ENCODE results near the gene MUC6.

The MUC6 gene

DNA sequence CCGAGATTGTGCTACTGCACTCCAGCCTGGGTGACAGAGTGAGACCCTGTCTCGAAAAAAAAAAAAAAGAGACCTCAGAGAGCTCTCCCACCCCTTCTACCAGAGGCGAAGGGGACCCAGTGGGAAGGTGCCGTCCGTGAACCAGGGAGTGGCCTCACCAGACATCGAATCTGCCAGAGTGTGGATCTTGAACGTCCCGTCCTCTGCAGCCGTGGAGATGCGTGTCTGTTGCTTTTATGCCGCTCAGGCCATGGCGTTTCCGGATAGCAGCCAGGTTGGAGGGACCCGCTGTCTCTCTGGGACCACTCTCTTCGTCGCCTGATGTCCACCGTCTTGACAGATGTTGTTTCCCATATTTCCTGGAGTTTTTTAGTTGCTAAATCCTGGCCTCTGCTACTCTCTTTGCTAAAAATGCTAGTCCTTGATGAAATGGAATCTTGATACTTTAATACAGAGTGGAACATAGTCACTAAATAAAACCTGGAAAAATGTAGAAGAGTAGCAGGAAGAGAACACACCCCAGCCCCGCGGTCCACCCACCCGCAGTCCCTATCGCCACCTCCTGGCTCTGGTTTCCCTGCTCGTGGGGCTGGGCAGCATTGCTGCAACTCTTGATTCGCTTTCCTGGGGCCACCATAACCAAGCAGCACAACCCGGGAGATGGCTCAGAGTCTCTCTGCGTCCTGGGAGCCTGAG, 12.0 kb upstream of the MUC6 start:
- no peaks in the 10 kb centered on the region for H3K27me3 ChIP-seq (ENCODE audit: control insufficient read depth, insufficient read depth, low read length)
- no peaks in the 10 kb centered on the region for H3K9me3 ChIP-seq (ENCODE audit: control insufficient read depth, insufficient read depth, low read length)
- no peak overlapping the region for H3K9ac ChIP-seq (ENCODE audit: low read depth, low read length)
- H3K4me3 ChIP-seq (ENCODE audit: low read depth, low read length) = no peak overlapping the region
- no peaks in the 10 kb centered on the region for H3K4me1 ChIP-seq (ENCODE audit: control insufficient read depth, insufficient read depth, low read length)
- H3K36me3 ChIP-seq (ENCODE audit: control insufficient read depth, insufficient read depth, low read length) = no peaks in the 10 kb centered on the region

DNA sequence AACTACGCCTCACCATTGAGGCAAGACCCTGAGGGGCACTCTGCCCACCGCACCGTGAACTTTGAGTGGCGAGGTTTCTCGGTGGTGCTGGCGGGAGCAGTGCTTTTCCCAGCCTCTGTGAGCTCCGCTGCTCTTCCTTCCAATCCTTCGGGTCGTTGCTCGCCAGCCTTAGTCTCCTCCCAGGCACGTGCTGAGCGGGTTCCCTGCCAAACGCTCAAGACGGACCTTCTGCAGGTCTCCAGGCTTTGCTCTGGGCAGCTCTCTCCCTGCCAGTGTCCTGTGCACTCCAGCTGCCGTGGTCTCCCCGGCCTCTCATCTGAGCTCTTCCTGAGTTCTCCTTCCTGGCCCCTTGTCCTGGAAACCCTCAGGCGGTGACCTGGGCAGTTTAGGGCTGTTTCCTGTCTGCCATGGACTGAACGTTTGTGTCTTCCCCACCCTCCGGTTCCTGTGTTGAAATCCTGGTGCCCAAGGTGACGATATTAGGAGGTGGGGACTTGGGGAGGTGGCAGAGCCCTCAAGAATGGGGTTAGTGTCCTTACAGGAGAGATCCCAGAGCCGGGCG, 11.2 kb upstream of the MUC6 start:
- no peaks in the 10 kb centered on the region for H3K36me3 ChIP-seq (ENCODE audit: control insufficient read depth, insufficient read depth, low read length)
- no peaks in the 10 kb centered on the region for H3K4me1 ChIP-seq (ENCODE audit: control insufficient read depth, insufficient read depth, low read length)
- H3K27me3 ChIP-seq (ENCODE audit: control insufficient read depth, insufficient read depth, low read length) = no peaks in the 10 kb centered on the region
- no peak overlapping the region for H3K9ac ChIP-seq (ENCODE audit: low read depth, low read length)
- H3K9me3 ChIP-seq (ENCODE audit: control insufficient read depth, insufficient read depth, low read length) = no peaks in the 10 kb centered on the region
- H3K4me3 ChIP-seq (ENCODE audit: low read depth, low read length) = no peak overlapping the region

DNA sequence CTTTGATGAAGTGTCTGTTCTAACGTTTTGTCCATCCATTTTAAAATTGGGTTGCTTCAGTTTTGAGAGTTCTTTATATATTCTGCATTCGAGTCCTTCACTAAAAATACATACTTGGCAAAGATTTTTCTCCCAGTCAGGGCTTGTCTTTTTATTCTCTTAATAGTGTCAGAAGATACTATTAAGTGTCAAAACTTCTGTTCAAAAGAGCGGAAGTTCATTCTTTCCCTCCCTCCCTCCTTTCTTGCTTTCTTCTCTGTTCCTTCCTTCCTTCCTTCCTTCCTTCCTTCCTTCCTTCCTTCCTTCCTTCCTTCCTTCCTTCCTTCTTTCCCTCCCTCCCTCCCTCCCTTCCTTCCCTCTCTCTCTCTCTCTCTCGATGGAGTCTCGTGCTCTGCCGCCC, 7.6 kb upstream of the MUC6 start:
- H3K4me3 ChIP-seq (ENCODE audit: low read depth, low read length) = no peak overlapping the region
- no peak overlapping the region for H3K9ac ChIP-seq (ENCODE audit: low read depth, low read length)
- H3K9me3 ChIP-seq (ENCODE audit: control insufficient read depth, insufficient read depth, low read length) = no peaks in the 10 kb centered on the region
- no peaks in the 10 kb centered on the region for H3K27me3 ChIP-seq (ENCODE audit: control insufficient read depth, insufficient read depth, low read length)
- H3K36me3 ChIP-seq (ENCODE audit: control insufficient read depth, insufficient read depth, low read length) = no peaks in the 10 kb centered on the region
- no peaks in the 10 kb centered on the region for H3K4me1 ChIP-seq (ENCODE audit: control insufficient read depth, insufficient read depth, low read length)

DNA sequence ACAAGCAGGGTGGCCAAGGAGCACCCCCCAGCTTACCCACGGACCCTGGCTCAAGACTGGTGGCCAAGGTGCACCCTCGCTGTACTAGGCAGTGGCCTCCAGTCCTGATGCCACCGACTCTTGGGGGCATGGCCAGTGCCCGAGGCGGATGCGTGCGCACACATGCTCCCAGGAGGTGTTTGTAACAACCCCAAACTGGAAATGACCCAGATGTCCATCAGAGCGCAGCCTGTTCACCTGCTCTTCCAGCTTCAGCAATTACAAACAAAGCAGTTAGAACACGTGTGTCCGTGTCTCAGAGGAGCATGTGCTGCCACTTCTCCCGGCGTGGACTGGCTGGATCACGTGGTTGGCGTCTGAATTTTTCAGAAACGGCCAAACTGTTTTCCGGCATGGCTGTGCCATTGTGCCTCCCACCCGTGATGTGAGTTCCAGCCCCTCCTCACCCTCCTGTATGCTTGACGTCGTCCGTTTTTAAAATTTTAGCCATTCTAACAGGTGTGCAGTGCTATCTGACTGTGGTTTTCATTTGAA, 7.1 kb upstream of the MUC6 start:
- no peak overlapping the region for H3K4me3 ChIP-seq (ENCODE audit: low read depth, low read length)
- no peaks in the 10 kb centered on the region for H3K27me3 ChIP-seq (ENCODE audit: control insufficient read depth, insufficient read depth, low read length)
- no peaks in the 10 kb centered on the region for H3K36me3 ChIP-seq (ENCODE audit: control insufficient read depth, insufficient read depth, low read length)
- H3K4me1 ChIP-seq (ENCODE audit: control insufficient read depth, insufficient read depth, low read length) = no peaks in the 10 kb centered on the region
- no peak overlapping the region for H3K9ac ChIP-seq (ENCODE audit: low read depth, low read length)
- H3K9me3 ChIP-seq (ENCODE audit: control insufficient read depth, insufficient read depth, low read length) = no peaks in the 10 kb centered on the region

DNA sequence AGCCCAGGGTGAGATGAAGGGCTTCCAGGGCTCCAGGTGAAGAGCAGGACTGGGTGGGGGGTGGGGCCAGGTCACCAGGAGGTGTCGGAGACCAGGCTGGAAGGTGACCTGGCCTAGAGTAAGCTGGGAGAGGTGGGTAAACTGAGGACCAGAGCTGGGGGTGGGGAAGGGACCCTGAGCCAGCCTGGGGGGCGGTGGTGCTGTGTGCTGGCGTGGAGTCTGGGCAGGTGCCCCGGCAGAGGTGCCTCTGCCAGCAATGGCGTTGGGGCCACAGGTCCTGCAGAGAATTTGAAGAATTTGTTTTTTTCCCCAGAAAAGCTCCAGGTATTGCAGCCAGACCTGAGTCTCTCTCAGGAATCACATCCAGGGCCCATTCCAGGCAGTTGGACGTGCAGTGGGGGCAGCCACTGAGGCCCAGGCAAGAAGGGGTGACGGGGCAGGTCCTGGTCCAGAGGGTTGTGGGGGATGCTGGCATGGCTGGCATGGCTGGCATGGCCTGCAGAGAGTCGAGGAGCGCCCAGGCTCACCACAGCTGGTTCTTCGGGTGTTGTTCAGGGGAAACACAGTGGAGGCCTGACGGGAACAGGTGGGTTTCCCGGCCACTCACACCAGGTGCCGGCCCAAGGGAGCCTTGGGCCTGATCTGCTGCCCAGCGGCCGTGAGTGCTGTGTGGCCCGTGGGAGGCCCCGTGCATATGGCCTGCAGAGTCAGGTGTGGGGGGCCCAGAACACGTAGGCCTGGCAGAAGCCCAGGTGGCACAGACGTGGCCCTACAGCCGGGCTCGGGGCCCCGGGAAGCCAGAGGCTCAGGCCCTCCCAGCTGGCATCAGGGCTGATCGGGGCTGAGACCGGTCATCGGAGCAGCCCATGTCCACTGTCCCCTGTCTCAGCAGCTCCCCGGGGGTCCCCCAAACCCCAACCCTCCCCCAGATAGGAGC, 6.4 kb upstream of the MUC6 start:
- H3K9me3 ChIP-seq (ENCODE audit: control insufficient read depth, insufficient read depth, low read length) = no peaks in the 10 kb centered on the region
- no peak overlapping the region for H3K4me3 ChIP-seq (ENCODE audit: low read depth, low read length)
- H3K36me3 ChIP-seq (ENCODE audit: control insufficient read depth, insufficient read depth, low read length) = no peaks in the 10 kb centered on the region
- no peaks in the 10 kb centered on the region for H3K4me1 ChIP-seq (ENCODE audit: control insufficient read depth, insufficient read depth, low read length)
- H3K27me3 ChIP-seq (ENCODE audit: control insufficient read depth, insufficient read depth, low read length) = no peaks in the 10 kb centered on the region
- H3K9ac ChIP-seq (ENCODE audit: low read depth, low read length) = no peak overlapping the region

DNA sequence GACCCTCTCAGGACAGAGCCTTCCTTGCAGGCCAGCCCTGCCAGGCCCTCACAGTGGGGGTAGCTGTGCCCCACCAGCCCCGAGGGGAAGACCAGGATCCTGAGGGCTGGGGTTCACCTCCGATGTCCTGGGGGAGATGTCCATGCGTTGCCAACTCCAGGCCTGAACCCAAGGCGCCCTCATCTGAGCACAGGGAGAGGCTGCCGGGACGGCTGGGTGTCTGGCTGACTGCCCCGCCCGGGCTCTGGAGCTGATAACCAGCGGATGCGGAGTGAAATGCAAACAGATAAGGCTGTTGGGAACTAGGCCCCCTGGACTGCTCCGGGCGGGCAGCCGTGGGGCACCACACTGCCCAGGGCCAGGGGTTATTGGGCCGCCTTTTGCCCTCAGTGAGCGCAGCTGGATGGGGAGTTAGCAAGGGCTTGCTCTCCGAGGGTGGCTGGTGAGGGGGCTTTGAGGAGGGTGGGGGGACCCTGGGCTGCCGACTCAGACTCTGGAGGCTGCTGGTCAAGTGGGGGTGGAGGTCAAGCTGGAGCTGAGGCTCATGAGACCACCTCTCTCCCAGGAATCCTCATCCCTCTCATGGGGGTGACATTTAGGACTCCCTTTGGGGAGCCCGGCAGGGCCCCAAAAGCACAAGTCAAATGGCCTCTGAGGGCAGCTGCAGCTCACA, 5.6 kb upstream of the MUC6 start:
- H3K36me3 ChIP-seq (ENCODE audit: control insufficient read depth, insufficient read depth, low read length) = no peaks in the 10 kb centered on the region
- no peaks in the 10 kb centered on the region for H3K27me3 ChIP-seq (ENCODE audit: control insufficient read depth, insufficient read depth, low read length)
- no peaks in the 10 kb centered on the region for H3K4me1 ChIP-seq (ENCODE audit: control insufficient read depth, insufficient read depth, low read length)
- no peak overlapping the region for H3K4me3 ChIP-seq (ENCODE audit: low read depth, low read length)
- no peak overlapping the region for H3K9ac ChIP-seq (ENCODE audit: low read depth, low read length)
- H3K9me3 ChIP-seq (ENCODE audit: control insufficient read depth, insufficient read depth, low read length) = no peaks in the 10 kb centered on the region

DNA sequence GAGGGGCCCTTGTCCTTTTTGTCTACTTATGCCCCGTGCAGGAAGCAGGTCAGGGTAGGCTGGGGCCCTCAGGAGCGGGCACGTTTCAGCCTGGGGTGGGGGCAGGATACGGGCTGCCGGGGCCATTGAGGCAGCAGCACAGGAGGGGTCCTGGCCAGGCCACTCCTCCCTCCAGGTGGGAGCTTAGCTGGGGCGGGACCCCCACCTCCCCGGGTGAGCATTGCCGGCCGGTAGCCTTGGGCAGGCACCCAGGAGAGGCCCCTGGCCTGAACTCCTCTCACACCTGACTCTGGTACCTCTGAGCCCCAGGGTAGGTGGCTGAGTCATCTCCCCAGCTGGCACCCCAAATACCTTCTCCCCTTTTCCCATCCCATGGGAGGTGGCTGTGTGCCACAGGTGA, 5.0 kb upstream of the MUC6 start:
- no peak overlapping the region for H3K4me3 ChIP-seq (ENCODE audit: low read depth, low read length)
- H3K36me3 ChIP-seq (ENCODE audit: control insufficient read depth, insufficient read depth, low read length) = no peaks in the 10 kb centered on the region
- no peaks in the 10 kb centered on the region for H3K4me1 ChIP-seq (ENCODE audit: control insufficient read depth, insufficient read depth, low read length)
- no peaks in the 10 kb centered on the region for H3K9me3 ChIP-seq (ENCODE audit: control insufficient read depth, insufficient read depth, low read length)
- H3K27me3 ChIP-seq (ENCODE audit: control insufficient read depth, insufficient read depth, low read length) = no peaks in the 10 kb centered on the region
- H3K9ac ChIP-seq (ENCODE audit: low read depth, low read length) = no peak overlapping the region

DNA sequence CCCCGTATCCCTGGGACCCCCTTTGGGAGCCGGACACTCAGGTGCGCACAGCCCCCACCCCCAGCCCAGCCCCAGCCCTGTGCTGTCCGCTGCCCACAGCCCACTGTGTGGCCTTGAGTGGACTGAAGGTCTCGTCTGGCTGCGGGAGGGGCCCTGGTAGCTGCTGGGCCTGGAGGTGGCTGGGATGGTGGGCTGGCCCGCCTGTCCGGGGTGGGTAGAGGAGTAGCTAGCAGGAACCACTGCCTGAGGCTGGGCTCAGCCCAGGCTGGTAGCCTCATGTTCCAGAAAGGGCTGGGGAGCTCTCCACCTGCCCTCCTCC, 4.6 kb upstream of the MUC6 start:
- Histone ChIP-seq H3K9me3 (ENCODE audit: control insufficient read depth, insufficient read depth, low read length) (no peaks in the 10 kb centered on the region), H3K9ac (ENCODE audit: low read depth, low read length) (no peak overlapping the region), H3K27me3 (ENCODE audit: control insufficient read depth, insufficient read depth, low read length) (no peaks in the 10 kb centered on the region), H3K4me1 (ENCODE audit: control insufficient read depth, insufficient read depth, low read length) (no peaks in the 10 kb centered on the region), H3K36me3 (ENCODE audit: control insufficient read depth, insufficient read depth, low read length) (no peaks in the 10 kb centered on the region), H3K4me3 (ENCODE audit: low read depth, low read length) (no peak overlapping the region)

DNA sequence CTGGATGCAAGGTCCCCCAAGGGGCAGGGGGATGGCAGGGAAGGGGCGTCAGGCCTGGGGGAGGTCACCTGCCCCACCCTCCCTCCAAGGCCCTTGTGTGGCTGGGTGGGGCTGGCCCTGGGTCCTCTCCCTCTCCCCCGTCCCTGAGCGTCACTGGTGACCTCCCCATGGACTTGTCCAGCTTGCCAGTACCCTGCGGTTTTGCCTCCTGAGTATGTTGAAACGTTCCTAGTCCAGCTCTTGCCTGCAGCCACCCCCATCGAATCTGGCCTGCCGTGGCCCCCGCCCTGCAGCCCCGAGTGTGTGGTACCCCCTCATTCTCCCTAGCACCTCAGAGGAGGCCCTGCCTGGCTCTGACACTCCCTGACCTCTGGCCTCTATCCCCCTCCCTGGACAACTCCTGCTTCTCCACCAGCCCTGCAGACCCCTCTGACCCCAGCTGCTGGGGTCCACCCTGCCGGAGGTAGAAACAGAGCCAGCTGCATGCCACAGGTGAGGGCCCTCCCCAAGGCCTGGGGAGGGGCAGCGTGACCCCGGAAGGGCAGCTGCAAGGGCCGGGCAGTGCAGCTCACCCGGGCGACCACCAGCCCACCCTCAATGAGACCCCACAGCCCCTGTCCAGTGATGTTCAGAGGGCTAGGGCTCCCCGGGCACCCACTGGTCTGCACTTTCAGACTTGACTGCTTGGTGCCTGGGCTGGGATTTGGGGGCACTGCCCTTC, 4.1 kb upstream of the MUC6 start:
- Histone ChIP-seq H3K27me3 (ENCODE audit: control insufficient read depth, insufficient read depth, low read length) (no peaks in the 10 kb centered on the region), H3K9ac (ENCODE audit: low read depth, low read length) (no peak overlapping the region), H3K9me3 (ENCODE audit: control insufficient read depth, insufficient read depth, low read length) (no peaks in the 10 kb centered on the region), H3K4me3 (ENCODE audit: low read depth, low read length) (no peak overlapping the region), H3K4me1 (ENCODE audit: control insufficient read depth, insufficient read depth, low read length) (no peaks in the 10 kb centered on the region), H3K36me3 (ENCODE audit: control insufficient read depth, insufficient read depth, low read length) (no peaks in the 10 kb centered on the region)

DNA sequence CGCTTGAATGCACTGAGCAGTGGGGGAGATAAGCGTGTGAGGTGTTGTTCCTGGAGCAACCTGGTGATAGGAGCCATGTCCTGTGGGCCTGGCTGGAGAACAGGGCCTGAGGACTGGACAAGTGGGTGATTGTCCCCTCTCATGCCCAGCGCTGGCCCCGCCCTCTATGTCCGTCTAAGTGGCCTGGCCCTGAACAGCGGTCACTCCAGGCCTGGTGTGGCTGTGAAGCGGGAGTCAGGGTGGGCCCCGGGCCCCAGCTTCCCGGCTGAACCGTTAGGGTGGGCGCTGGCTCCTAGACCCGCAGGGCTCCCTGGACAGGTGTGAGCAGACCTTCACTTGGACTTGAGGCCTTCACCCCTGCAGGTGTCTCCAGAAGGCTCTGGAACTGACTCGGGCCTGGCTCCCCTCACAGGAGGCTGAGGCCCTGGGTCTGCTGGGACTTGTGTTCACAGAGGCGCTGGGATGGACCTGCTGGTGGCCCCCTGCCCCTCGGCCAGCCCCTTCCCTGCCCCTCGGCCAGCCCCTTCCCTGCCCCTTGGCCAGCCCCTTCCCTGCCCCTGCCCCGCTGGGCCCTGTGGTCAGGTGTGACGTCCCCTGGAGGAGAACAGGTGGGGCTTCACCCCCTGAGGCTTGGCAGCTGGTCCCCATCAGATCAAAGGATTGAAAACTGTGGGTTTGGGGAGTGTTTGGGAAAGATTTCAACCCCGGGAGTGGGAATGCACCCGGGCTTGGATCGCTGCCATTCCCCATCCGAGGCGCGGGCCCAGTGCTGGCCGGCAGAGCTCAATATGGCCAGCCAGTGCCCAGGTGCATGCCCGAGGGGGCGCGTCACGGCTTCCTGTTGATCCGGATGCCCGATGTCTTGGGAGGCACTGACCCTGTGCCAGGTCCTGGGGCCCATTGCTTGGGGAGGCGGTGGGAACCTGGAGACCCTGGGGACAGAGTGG, 3.2 kb upstream of the MUC6 start:
- Histone ChIP-seq H3K4me3 (ENCODE audit: low read depth, low read length) (no peak overlapping the region), H3K9me3 (ENCODE audit: control insufficient read depth, insufficient read depth, low read length) (no peaks in the 10 kb centered on the region), H3K9ac (ENCODE audit: low read depth, low read length) (no peak overlapping the region), H3K27me3 (ENCODE audit: control insufficient read depth, insufficient read depth, low read length) (no peaks in the 10 kb centered on the region), H3K36me3 (ENCODE audit: control insufficient read depth, insufficient read depth, low read length) (no peaks in the 10 kb centered on the region), H3K4me1 (ENCODE audit: control insufficient read depth, insufficient read depth, low read length) (no peaks in the 10 kb centered on the region)

All from iPS-15b (cell line).